Activated naive CD8-positive, alpha-beta T cell treated with anti-CD3 and anti-CD28 coated beads, Interleukin-2, amount 50 U/mL, for 16 hours (primary cell): ENCODE results near the gene SDK1.
"Not testable (repeated sequence)": the region's sequence is repeated elsewhere in the genome, so short reads cannot be mapped to it uniquely, and the experiment has no call there.

ENCODE experiments used
- DNase-seq: peaks from one replicate; pipeline ENCODE4 v3.0.0-alpha.2; 2020; ENCODE audit warnings: low read depth, low spot score

SDK1 gene

GRCh38 chr7:4244635-4245034 is 943.6 kb downstream of the SDK1 start:
- no peak for DNase-seq

- no peak for DNase-seq
These were observed 944.2 kb downstream of the SDK1 start for GRCh38 chr7:4245135-4245865.

- DNase-seq, result no peak
These were observed 944.9 kb downstream of the SDK1 start for GRCh38 chr7:4245866-4246470.

GRCh38 chr7:4246536-4246935 is 945.5 kb downstream of the SDK1 start:
- no peak for DNase-seq

- DNase-seq, result no peak
These were observed 946.2 kb downstream of the SDK1 start for GRCh38 chr7:4247106-4247876.

- no peak for DNase-seq
These were observed 947.2 kb downstream of the SDK1 start for GRCh38 chr7:4248295-4248694.

GRCh38 chr7:4249241-4249640 is 948.2 kb downstream of the SDK1 start:
- no peak for DNase-seq

GRCh38 chr7:4255336-4255735 is 954.3 kb downstream of the SDK1 start:
- no peak for DNase-seq

GRCh38 chr7:4256286-4256685 is 955.2 kb downstream of the SDK1 start:
- DNase-seq, result no peak

GRCh38 chr7:4257146-4258111 is 956.4 kb downstream of the SDK1 start:
- no peak for DNase-seq

- not testable (repeated sequence) for DNase-seq
These were observed 959.1 kb downstream of the SDK1 start for GRCh38 chr7:4260116-4260515.

GRCh38 chr7:4260867-4261600 is 960.0 kb downstream of the SDK1 start:
- DNase-seq, result no peak

GRCh38 chr7:4261601-4261960 is 960.5 kb downstream of the SDK1 start:
- no peak for DNase-seq

GRCh38 chr7:4264206-4264605 is 963.2 kb downstream of the SDK1 start:
- DNase-seq, result not testable (repeated sequence)

- no peak for DNase-seq
These were observed 964.0 kb downstream of the SDK1 start for GRCh38 chr7:4265066-4265465.

GRCh38 chr7:4265676-4266075 is 964.6 kb downstream of the SDK1 start:
- DNase-seq, result no peak

- DNase-seq, result no peak
These were observed 965.4 kb downstream of the SDK1 start for GRCh38 chr7:4266270-4267040.

- DNase-seq, result no peak
These were observed 966.4 kb downstream of the SDK1 start for GRCh38 chr7:4267341-4268039.
